ENCODE data around the gene NOTO.

GRCh38 chr2:73197579-73197978 is 4.8 kb upstream of the NOTO start:
- no peak for TF ChIP-seq ZBTB40 (IDR thresholded peaks at IDR 0.05; ENCODE audit: borderline replicate concordance)
- TF ChIP-seq CBFB (IDR thresholded peaks at IDR 0.05; ENCODE audit: low read depth), result no peak

Measured in GM12878 (cell line).